Measurements from ENCODE around the gene COMP.
"Not testable (repeated sequence)": the region's sequence is repeated elsewhere in the genome, so short reads cannot be mapped to it uniquely, and the experiment has no call there.

The COMP gene

GRCh38 chr19:18790566-18791314 is at the start of gene COMP:
Gene COMP, minus strand, starts transcription at chr19:18791305. Its CDS starts 36 bp downstream, at chr19:18791269.
- DNase-seq (ENCODE audit: low read depth in 2 of 2), result no peak

GRCh38 chr19:18840288-18841267 is 49.5 kb upstream of the COMP start:
- no peak for DNase-seq (ENCODE audit: low read depth in 2 of 2)

GRCh38 chr19:18839465-18840287 is 48.6 kb upstream of the COMP start:
- no peak for DNase-seq (ENCODE audit: low read depth in 2 of 2)

- no peak for DNase-seq (ENCODE audit: low read depth in 2 of 2)
Observed at GRCh38 chr19:18834644-18834984, 43.5 kb upstream of the COMP start.

- no peak for DNase-seq (ENCODE audit: low read depth in 2 of 2)
Observed at GRCh38 chr19:18833849-18834643, 42.9 kb upstream of the COMP start.

- DNase-seq (ENCODE audit: low read depth in 2 of 2), result no peak
Observed at GRCh38 chr19:18833141-18833476, 42.0 kb upstream of the COMP start.

- DNase-seq (ENCODE audit: low read depth in 2 of 2), result no peak
Observed at GRCh38 chr19:18832306-18833140, 41.4 kb upstream of the COMP start.

- peak; percentile 89 to 98 for DNase-seq (ENCODE audit: low read depth in 2 of 2)
Observed at GRCh38 chr19:18831524-18832305, 40.6 kb upstream of the COMP start, which contains the start of gene UPF1. Gene UPF1, plus strand, starts transcription at chr19:18831959. Its CDS starts 251 bp downstream, at chr19:18832210.

GRCh38 chr19:18830488-18830887 is 39.4 kb upstream of the COMP start:
- DNase-seq (ENCODE audit: low read depth in 2 of 2), result no peak

- no peak for DNase-seq (ENCODE audit: low read depth in 2 of 2)
Observed at GRCh38 chr19:18828786-18829185, 37.7 kb upstream of the COMP start.

- no peak for DNase-seq (ENCODE audit: low read depth in 2 of 2)
Observed at GRCh38 chr19:18817574-18817973, 26.5 kb upstream of the COMP start.

GRCh38 chr19:18816645-18817044 is 25.5 kb upstream of the COMP start:
- DNase-seq (ENCODE audit: low read depth in 2 of 2), result not testable (repeated sequence)

GRCh38 chr19:18815673-18816072 is 24.6 kb upstream of the COMP start:
- no peak for DNase-seq (ENCODE audit: low read depth in 2 of 2)

GRCh38 chr19:18814063-18814462 is 23.0 kb upstream of the COMP start:
- no peak for DNase-seq (ENCODE audit: low read depth in 2 of 2)

GRCh38 chr19:18811638-18812037 is 20.5 kb upstream of the COMP start:
- not testable (repeated sequence) for DNase-seq (ENCODE audit: low read depth in 2 of 2)

- no peak for DNase-seq (ENCODE audit: low read depth in 2 of 2)
Observed at GRCh38 chr19:18809149-18809868, 18.2 kb upstream of the COMP start.

- DNase-seq (ENCODE audit: low read depth in 2 of 2), result no peak
Observed at GRCh38 chr19:18807861-18808331, 16.8 kb upstream of the COMP start.

GRCh38 chr19:18804643-18805042 is 13.5 kb upstream of the COMP start:
- no peak for DNase-seq (ENCODE audit: low read depth in 2 of 2)
